SW 1271 (cell line): ENCODE data around the gene CD1C.
"Not testable (repeated sequence)": the region's sequence is repeated elsewhere in the genome, so short reads cannot be mapped to it uniquely, and the experiment has no call there.

Experiments used
- DNase-seq, 2 experiments: peaks; one replicate each; lab custom pipeline; 2025; lab: John Stamatoyannopoulos, UW

Gene CD1C

GRCh38 chr1:158289811-158290210 is at the start of gene CD1C:
CD1C (plus strand) TSS chr1:158289923; CDS start chr1:158290065, 142 bp downstream.
- DNase-seq, result no peak

- no peak for DNase-seq
These were observed 43.1 kb upstream of the CD1C start for GRCh38 chr1:158246650-158247049.

GRCh38 chr1:158248118-158248517 is 41.6 kb upstream of the CD1C start:
- DNase-seq, result no peak

GRCh38 chr1:158248771-158249170 is 41.0 kb upstream of the CD1C start:
- no peak for DNase-seq

- no peak for DNase-seq
These were observed 40.1 kb upstream of the CD1C start for GRCh38 chr1:158249646-158250045.

- no peak for DNase-seq
These were observed 38.6 kb upstream of the CD1C start for GRCh38 chr1:158251163-158251562.

GRCh38 chr1:158255656-158256055 is 34.1 kb upstream of the CD1C start:
- no peak for DNase-seq

- not testable (repeated sequence) for DNase-seq
These were observed 33.0 kb upstream of the CD1C start for GRCh38 chr1:158256747-158257146.

- DNase-seq, result no peak
These were observed 31.8 kb upstream of the CD1C start for GRCh38 chr1:158257888-158258287.

GRCh38 chr1:158259117-158259516 is 30.6 kb upstream of the CD1C start:
- no peak for DNase-seq

GRCh38 chr1:158272681-158273080 is 17.0 kb upstream of the CD1C start:
- DNase-seq, result no peak

- DNase-seq, result no peak
These were observed 14.9 kb upstream of the CD1C start for GRCh38 chr1:158274797-158275196.

GRCh38 chr1:158282421-158282820 is 7.3 kb upstream of the CD1C start:
- not testable (repeated sequence) for DNase-seq

GRCh38 chr1:158283965-158284364 is 5.8 kb upstream of the CD1C start:
- no peak for DNase-seq

GRCh38 chr1:158285756-158286241 is 3.9 kb upstream of the CD1C start:
- no peak for DNase-seq

- DNase-seq, result no peak
These were observed 3.2 kb upstream of the CD1C start for GRCh38 chr1:158286487-158286886.

- no peak for DNase-seq
These were observed 2.8 kb upstream of the CD1C start for GRCh38 chr1:158286941-158287346.

- DNase-seq, result no peak
These were observed 660 bp downstream of the CD1C start for GRCh38 chr1:158290321-158290844.

- DNase-seq, result no peak
These were observed 6.1 kb downstream of the CD1C start for GRCh38 chr1:158295791-158296190.

GRCh38 chr1:158310623-158311022 is 20.9 kb downstream of the CD1C start:
- DNase-seq, result no peak

GRCh38 chr1:158311066-158311465 is 21.3 kb downstream of the CD1C start:
- DNase-seq, result no peak

GRCh38 chr1:158323866-158324265 is 34.1 kb downstream of the CD1C start:
- DNase-seq, result no peak

GRCh38 chr1:158324395-158324794 is 34.7 kb downstream of the CD1C start:
- no peak for DNase-seq

GRCh38 chr1:158327481-158327880 is 37.8 kb downstream of the CD1C start:
- no peak for DNase-seq
